NCI-H1930 (cell line): ENCODE measurements around the gene TLNRD1.

ENCODE experiments used
- DNase-seq, 2 experiments: peaks; one replicate each; lab custom pipeline; 2025; lab: John Stamatoyannopoulos, UW

Gene TLNRD1

GRCh38 chr15:81002009-81002330 lies 1.2 kb downstream of the TLNRD1 start:
- no peak for DNase-seq

DNA sequence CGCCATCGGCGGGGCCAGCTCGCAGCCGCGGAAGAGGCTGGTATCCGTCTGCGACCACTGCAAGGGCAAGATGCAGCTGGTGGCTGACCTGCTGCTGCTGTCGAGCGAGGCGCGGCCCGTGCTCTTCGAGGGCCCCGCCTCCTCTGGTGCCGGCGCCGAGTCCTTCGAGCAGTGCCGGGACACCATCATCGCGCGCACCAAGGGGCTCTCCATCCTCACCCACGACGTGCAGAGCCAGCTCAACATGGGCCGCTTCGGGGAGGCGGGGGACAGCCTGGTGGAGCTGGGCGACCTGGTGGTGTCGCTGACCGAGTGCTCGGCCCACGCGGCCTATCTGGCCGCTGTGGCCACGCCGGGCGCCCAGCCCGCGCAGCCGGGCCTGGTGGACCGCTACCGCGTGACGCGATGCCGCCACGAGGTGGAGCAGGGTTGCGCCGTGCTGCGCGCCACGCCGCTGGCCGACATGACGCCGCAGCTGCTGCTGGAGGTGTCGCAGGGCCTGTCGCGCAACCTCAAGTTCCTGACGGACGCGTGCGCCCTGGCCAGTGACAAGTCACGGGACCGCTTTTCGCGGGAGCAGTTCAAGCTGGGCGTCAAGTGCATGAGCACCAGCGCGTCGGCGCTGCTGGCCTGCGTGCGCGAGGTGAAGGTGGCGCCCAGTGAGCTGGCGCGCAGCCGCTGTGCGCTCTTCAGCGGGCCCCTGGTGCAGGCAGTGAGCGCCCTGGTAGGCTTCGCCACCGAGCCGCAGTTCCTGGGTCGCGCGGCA lies 1.8 kb downstream of the TLNRD1 start:
- DNase-seq: no peak

DNA sequence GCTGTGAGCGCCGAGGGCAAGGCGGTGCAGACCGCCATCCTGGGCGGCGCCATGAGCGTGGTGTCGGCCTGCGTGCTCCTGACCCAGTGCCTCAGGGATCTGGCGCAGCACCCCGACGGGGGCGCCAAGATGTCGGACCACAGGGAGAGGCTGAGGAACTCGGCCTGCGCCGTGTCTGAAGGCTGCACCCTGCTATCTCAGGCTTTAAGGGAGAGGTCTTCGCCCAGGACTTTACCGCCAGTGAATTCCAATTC lies 2.3 kb downstream of the TLNRD1 start:
- DNase-seq: no peak

DNA sequence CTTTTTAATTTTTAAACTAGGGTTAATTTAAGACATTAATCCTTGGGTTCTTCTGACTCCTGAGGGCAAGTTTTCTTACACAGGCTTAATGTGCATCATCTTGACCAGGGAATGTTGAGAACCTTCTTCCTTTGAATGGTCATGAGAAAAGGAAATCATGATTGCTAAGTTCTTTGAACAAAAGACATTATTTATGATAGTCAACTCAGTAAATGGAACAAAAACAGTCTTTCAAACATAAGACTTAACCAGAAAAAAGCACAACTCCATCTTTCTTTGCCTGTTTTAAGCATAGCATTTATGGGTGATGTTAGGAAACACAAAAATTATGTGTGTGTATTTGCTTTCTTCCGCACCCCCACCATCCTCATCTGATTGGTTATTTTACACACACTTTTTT lies 5.4 kb downstream of the TLNRD1 start:
- DNase-seq: no peak

GRCh38 chr15:81007428-81008064 lies 6.8 kb downstream of the TLNRD1 start:
- no peak for DNase-seq

DNA sequence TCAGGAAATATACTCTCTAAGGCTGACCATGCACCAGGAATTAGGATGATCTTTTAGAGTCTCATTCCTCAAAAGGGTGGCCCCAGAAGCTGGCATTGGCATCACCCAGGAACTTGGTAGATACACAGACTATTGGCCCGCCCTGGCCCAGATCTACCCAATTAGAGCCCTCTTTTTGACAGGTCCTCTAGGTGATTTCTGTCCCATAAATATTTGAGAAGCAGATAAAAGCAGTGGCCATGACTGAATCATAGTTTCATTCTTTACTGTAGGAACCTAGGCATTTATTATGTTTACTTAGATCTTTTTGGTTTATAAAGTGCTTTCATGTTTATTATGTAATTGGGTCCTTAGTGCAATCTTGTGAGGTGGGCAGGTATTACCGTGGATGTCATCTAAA lies 7.6 kb downstream of the TLNRD1 start:
- no peak for DNase-seq

DNA sequence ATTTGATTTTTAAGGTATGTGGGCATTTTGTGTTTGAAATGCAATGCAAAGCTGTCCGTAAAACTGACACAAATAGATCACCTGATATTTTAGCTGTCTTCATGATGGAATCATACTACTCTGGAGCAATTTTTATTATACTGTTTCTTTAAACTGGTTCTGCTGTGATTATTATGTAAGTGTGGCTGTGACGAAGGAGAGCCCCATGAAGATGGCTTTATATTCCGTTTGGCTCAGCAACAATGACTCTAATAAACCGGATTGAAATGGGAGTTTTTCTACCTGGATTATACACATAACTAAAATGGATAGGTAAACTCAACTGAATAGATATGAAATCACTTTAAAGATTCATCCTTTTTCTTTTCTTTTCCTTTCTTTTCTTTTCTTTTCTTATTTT lies 9.4 kb downstream of the TLNRD1 start:
- DNase-seq: no peak

DNA sequence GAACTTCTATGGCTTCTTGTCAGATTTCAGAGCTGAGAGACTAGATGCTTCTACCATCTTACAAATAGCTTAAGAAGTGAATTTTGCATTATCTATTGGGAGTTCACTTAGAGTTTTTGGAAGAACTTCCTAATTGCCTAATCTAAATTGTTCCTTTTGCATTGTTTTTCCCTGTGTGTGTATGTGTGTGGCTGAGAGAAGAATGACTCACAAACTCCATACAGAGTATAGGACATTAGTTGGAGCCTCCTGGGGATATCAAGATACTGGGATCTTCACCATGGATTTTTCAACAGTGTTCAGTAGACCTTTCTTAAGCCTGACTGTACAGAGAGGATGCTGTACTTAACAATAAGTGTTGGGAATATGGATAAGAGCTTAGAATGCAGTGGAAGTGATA lies 10.9 kb downstream of the TLNRD1 start:
- DNase-seq: no peak

GRCh38 chr15:81012588-81012987 lies 11.9 kb downstream of the TLNRD1 start:
- DNase-seq: no peak

DNA sequence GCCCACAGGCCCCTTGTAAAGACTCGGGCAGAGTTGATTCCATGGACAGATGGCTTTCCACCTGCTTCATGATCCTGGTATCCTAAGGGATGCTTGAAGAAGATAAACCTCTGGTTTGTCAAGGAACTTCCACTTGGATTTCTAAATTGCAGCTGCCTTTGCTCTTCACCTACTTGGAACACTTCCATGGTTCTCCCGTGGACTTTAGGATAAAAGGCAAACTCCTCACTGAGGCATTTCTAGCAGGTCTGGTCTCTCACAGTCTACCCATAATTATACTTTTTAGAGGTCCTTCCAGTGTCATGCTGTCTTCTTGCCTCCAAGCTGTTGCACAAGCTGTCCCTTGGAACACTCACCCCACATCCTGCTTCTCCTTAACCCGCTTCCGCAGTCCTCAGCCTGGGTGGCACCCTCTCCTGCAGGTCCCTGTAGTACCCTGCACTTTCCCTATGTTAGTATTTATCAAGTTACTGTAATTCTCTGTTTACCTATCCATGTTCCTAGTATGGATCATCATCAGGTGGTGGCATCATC lies 12.7 kb downstream of the TLNRD1 start:
- no peak for DNase-seq

DNA sequence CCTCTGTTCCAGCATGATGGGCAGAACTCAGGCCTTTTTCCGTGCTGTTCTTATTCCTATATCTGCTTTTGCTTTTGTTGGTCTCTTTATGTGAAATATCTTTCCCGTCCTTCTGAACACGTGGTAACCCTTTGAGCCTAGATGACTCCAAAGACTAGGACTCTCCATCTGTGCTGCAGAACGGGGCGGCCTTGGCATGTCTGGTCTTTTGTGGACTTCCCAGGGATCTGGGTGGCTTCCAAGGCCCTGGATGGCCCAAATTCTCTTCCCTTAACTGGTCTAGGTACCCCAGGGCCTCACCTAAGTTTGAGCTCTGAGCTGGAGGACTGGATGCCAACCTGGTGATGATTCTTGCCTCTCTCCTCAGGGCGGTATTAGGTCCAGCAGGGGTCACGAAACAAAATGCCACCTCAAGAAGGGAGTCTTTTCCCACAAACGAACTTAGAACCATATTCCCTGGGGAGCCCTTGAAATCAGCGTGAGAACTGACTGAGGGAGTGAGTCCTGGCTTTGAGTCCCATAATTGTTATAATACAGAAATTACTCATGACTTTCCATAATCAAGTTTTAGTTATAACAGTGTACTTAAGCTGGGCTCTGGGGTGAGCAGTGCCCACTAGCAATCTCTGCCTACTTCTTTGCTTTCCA lies 13.8 kb downstream of the TLNRD1 start:
- DNase-seq: no peak

GRCh38 chr15:81015621-81016488 lies 15.1 kb downstream of the TLNRD1 start:
- DNase-seq: no peak

DNA sequence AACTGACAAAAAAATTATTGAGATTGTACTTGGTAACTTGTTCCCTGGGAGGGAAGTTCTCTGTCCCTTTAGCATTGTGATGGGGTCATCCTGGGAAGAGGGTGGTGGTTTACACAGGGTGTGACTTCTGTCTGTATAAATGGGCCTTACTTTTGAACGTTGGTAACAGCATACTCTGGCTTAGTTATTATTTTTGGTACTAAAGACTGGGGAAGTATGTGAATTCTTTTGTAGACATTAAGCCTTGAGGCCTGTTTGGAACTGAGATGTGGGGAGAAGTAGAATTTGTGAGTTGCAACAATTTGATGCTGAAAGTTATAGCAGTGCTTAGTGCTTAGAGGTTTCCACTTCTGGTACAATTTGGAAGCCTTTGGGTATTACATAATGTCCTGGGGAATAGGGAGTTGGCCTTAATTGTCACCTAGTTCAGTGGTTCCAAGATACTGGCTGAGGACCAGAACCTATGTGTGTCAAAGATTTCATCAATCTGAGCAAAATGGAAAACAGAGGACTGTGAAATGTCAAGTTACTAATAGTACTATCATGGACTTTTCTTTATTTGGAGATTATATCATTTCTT lies 15.9 kb downstream of the TLNRD1 start:
- no peak for DNase-seq

DNA sequence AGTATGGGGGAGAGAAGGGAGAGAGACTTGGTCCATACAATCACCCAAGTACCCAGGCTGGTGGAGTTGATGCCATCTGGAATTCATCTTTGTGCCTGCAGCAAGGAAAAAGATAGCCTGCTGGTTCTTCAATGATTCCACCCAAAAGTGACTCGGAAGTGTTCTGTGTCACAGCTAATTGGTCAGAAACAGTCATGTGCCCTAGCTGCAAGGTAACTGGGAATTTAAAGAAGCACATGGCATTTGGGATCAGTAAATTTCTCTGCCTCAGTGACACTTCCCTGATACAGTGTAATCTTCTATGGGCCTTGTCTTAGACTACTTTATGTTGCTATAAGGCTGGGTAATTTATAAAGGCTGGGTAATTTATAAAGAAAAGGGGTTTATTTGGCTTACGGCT lies 17.5 kb downstream of the TLNRD1 start:
- no peak for DNase-seq

DNA sequence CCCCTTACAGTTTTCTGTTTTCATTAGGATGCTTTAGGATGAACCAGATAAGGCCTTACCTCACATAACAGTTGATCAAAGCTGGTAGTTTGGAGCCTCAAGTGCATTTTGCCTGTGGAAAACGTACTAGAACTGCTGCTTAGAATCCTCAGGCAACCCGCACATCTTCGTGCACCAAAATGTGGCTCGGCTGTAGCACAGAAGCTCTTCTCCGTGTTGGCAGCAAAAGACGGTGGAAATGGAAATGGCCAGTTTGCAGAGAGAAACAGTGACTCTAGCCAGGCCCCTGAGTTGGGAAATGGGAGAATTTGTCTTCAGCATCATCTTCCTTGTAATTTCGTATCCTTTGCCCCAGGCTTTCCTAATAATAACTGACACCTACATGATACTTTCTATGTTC lies 20.6 kb downstream of the TLNRD1 start:
- no peak for DNase-seq

DNA sequence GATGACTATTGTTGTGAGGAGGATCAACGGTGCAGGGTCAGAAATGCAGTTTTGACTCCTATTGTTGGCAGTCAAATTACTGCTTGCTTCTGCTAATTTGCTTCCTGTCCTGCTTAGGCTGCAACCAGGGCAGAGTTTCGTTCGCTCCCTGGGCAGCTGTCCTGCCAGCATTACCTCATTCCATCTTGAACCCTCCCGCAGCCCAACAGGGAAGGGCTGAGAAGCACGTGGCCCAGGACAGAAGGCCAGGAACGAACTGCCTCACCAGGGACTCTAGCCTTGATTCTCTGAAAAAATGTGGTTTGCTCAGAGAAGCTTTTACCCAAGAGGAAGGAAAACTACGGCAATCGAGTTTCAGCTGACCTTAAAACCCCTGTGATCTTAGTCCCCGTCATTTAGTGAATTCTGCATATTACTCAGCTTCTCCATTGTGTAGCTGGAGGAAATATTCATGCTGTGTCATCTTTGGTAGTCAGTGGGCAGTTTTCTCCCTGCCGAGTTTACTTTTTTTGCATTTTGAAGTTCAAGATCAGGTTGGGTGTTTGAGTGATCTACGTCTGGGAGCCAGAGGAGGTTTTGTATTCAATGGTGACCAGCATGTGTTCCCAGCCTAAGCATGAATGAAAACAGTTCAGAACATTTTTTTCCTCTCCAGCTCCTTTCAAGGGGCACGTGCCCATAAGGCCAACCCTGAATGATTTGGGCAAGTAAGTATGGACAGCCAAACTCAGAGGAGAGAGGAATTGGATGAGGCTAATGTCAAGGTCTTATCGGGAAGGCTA lies 23.0 kb downstream of the TLNRD1 start:
- no peak for DNase-seq

DNA sequence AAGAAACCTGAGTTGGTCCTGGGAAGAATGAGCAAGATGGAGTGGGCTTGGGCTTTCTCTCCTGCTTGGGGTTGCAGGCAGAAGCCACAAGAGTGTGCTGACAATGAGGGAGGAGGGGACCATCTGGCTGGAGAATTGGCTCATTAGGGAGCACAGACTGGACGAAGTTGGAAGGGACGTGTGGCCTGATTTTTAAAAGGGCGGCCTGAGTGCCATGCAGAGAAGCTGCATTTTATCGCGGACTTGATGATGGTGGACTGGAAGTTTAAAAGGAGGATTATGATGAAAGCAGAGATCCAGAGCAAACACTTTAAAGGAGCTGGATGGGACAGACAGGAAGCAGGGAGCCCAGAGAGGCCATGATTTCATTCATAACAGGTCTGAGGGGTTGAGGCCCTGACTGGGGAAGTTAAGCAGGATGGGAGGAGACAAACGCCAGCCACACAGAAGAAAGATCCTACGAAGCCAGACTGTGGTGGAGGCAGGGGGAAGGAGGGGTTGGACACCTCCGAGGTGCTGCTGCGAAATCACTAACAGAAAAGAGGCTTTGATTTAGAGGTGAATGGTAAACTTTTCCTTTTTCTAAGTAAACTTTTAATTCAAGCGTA lies 23.6 kb downstream of the TLNRD1 start:
- DNase-seq: no peak

- DNase-seq: no peak
These were observed 24.2 kb downstream of the TLNRD1 start for GRCh38 chr15:81024936-81025335.

GRCh38 chr15:81025721-81026370 lies 25.1 kb downstream of the TLNRD1 start:
- DNase-seq: no peak

DNA sequence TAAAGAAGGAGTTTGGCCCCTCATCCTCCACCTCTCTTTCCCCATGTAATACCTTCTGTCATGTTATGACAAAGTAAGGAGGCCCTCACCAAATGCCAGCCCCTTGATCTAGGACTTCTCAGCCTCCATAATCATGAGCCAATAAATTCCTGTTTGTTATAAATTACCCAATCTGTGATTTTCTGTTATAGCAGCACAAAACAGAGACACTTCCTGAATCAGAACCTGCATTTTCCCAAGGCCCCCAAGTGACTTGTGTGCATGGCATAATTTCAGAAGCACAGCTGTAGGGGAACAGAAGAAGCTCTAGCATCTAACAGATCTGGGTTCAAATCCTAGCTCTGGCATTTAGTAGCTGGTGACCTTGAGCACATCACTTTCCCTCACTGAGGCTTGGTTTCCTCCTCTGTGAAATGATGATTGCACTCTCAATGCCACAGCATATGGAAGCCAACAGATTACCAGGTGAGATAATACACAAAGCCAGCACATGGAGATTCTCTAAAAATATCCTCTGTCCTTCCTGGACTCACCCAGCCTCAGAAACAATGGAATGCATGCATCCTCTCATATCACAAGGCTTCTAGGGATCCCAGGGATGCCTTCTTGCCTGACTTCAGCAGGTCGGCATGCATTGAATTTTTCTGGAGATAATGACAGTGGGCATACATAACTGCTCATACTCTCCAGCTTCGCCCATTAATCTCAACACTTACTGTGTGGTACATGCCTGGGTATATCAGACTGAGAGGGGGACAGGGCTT lies 26.3 kb downstream of the TLNRD1 start:
- no peak for DNase-seq
